ENCODE data around the gene UNC80. TPM values are rescaled to one million over a fixed set of nuclear protein-coding genes. Genes with fewer than 3 reads are reported as not detected.

The UNC80 gene
- polyA plus RNA-seq, 1 experiment = not detected

GRCh38 chr2:209940936-209941335 lies 169.3 kb downstream of the UNC80 start:
- Histone ChIP-seq H3K9me3 (ENCODE audit: control insufficient read depth, insufficient read depth, low read length) (no peaks in the 10 kb centered on the region), H3K27me3 (ENCODE audit: control insufficient read depth, insufficient read depth, low read length) (no peaks in the 10 kb centered on the region), H3K27ac (ENCODE audit: low read depth, low read length) (no peak overlapping the region), H3K4me3 (ENCODE audit: low read depth, low read length) (no peak overlapping the region)
- DNase-seq (ENCODE audit: low read depth, low spot score) = no peak
- CTCF ChIA-PET = no interaction called here
- TF ChIP-seq CTCF (IDR thresholded peaks at IDR 0.05; ENCODE audit: low read depth, low read length) = no peak
- POLR2A ChIA-PET = no interaction called here

- CTCF ChIA-PET = no interaction called here
- Histone ChIP-seq H3K4me3 (ENCODE audit: low read depth, low read length) (no peak overlapping the region), H3K9me3 (ENCODE audit: control insufficient read depth, insufficient read depth, low read length) (no peaks in the 10 kb centered on the region), H3K27ac (ENCODE audit: low read depth, low read length) (no peak overlapping the region), H3K27me3 (ENCODE audit: control insufficient read depth, insufficient read depth, low read length) (no peaks in the 10 kb centered on the region)
- no peak for TF ChIP-seq CTCF (IDR thresholded peaks at IDR 0.05; ENCODE audit: low read depth, low read length)
- no peak for DNase-seq (ENCODE audit: low read depth, low spot score)
- POLR2A ChIA-PET = no interaction called here
These were observed 170.8 kb downstream of the UNC80 start for GRCh38 chr2:209942426-209942825.

- no peak for DNase-seq (ENCODE audit: low read depth, low spot score)
- ChIA-PET CTCF (interaction anchor here (0.7 to 1.7 kb wide), 2 partner anchors 18 to 34 kb away, joined by 3 to 7 read pairs; no protein-coding TSS in a partner anchor), POLR2A (no interaction called here)
- TF ChIP-seq CTCF (IDR thresholded peaks at IDR 0.05; ENCODE audit: low read depth, low read length) = no peak
- Histone ChIP-seq H3K27ac (ENCODE audit: low read depth, low read length) (no peak overlapping the region), H3K9me3 (ENCODE audit: control insufficient read depth, insufficient read depth, low read length) (no peaks in the 10 kb centered on the region), H3K4me3 (ENCODE audit: low read depth, low read length) (no peak overlapping the region), H3K27me3 (ENCODE audit: control insufficient read depth, insufficient read depth, low read length) (no peaks in the 10 kb centered on the region)
These were observed 171.4 kb downstream of the UNC80 start for GRCh38 chr2:209942936-209943605.

- Histone ChIP-seq H3K27me3 (ENCODE audit: control insufficient read depth, insufficient read depth, low read length) (no peaks in the 10 kb centered on the region), H3K4me3 (ENCODE audit: low read depth, low read length) (no peak overlapping the region), H3K9me3 (ENCODE audit: control insufficient read depth, insufficient read depth, low read length) (no peaks in the 10 kb centered on the region), H3K27ac (ENCODE audit: low read depth, low read length) (no peak overlapping the region)
- TF ChIP-seq CTCF (IDR thresholded peaks at IDR 0.05; ENCODE audit: low read depth, low read length) = no peak
- CTCF ChIA-PET = interaction anchor here (0.9 to 1.7 kb wide), 2 partner anchors 17 to 251 kb away, joined by 3 to 7 read pairs; no protein-coding TSS in a partner anchor
- no peak for DNase-seq (ENCODE audit: low read depth, low spot score)
- POLR2A ChIA-PET = no interaction called here
These were observed 172.1 kb downstream of the UNC80 start for GRCh38 chr2:209943776-209944175.

GRCh38 chr2:209946539-209946938 lies 174.9 kb downstream of the UNC80 start:
- Histone ChIP-seq H3K27ac (ENCODE audit: low read depth, low read length) (no peak overlapping the region), H3K27me3 (ENCODE audit: control insufficient read depth, insufficient read depth, low read length) (no peaks in the 10 kb centered on the region), H3K9me3 (ENCODE audit: control insufficient read depth, insufficient read depth, low read length) (no peaks in the 10 kb centered on the region), H3K4me3 (ENCODE audit: low read depth, low read length) (no peak overlapping the region)
- CTCF ChIA-PET = interaction anchor here (4.4 kb wide), 1 partner anchor 14 kb away, joined by 16 read pairs; no protein-coding TSS in a partner anchor
- TF ChIP-seq CTCF (IDR thresholded peaks at IDR 0.05; ENCODE audit: low read depth, low read length) = no peak
- POLR2A ChIA-PET = no interaction called here
- no peak for DNase-seq (ENCODE audit: low read depth, low spot score)

Measured in AG04450 (cell line).